Osteoblast (primary cell): ENCODE results near the gene EXOC2. TPM values are rescaled to one million over a fixed set of nuclear protein-coding genes. Genes with fewer than 3 reads are reported as not detected.

Source experiments
- DNase-seq: peaks from one replicate; pipeline ENCODE4 v3.0.0; 2011; ENCODE audit warnings: low spot score, mixed read lengths; ENCODE audit not compliant: insufficient read length; ENCODE audit errors: missing footprints
- H2AFZ ChIP-seq: 2 replicates; pipeline ENCODE4 v1.6.0; 2011; ENCODE audit warnings: mild to moderate bottlenecking, low read length
- H3K27ac ChIP-seq: 2 replicates; pipeline ENCODE4 v1.5.1; 2011; ENCODE audit warnings: mild to moderate bottlenecking, low read depth, low read length, moderate library complexity
- H3K27me3 ChIP-seq: 2 replicates; pipeline ENCODE4 v1.6.0; 2012; ENCODE audit warnings: mild to moderate bottlenecking, control low read depth, inconsistent platforms, low read length, moderate library complexity; ENCODE audit not compliant: insufficient read depth
- H3K36me3 ChIP-seq: 2 replicates; pipeline ENCODE4 v1.5.1; 2011; ENCODE audit warnings: mild to moderate bottlenecking, low read length, control low read depth, moderate library complexity; ENCODE audit not compliant: insufficient read depth
- H3K4me1 ChIP-seq: 2 replicates; pipeline ENCODE4 v1.5.1; 2011; ENCODE audit warnings: mild to moderate bottlenecking, low read length, control low read depth, moderate library complexity; ENCODE audit not compliant: insufficient read depth
- H3K4me2 ChIP-seq: 2 replicates; pipeline ENCODE4 v1.6.0; 2011; ENCODE audit warnings: mild to moderate bottlenecking, low read length; ENCODE audit not compliant: insufficient read depth
- H3K4me3 ChIP-seq: fragments of 200-600 bp; sonication (generic); 3 replicates; pipeline ENCODE4 v1.5.1; 2012; ENCODE audit warnings: mild to moderate bottlenecking, low read length, inconsistent platforms; ENCODE audit not compliant: insufficient read depth
- H3K79me2 ChIP-seq: 2 replicates; pipeline ENCODE4 v1.6.0; 2012; ENCODE audit warnings: mild to moderate bottlenecking, low read length, control low read depth, inconsistent platforms; ENCODE audit not compliant: insufficient read depth
- H3K9me3 ChIP-seq: 2 replicates; pipeline ENCODE4 v1.5.1; 2011; ENCODE audit warnings: low read depth, low read length, control low read depth
- H4K20me1 ChIP-seq: 2 replicates; pipeline ENCODE4 v1.6.0; 2012; ENCODE audit warnings: mild to moderate bottlenecking, low read length, control low read depth; ENCODE audit not compliant: insufficient read depth
- total RNA-seq: library from RNA; depleted of rRNA; stranded (reverse); fragments of >200 nt; gene quantifications from 2 replicates; pipeline ENCODE4 v1.2.3, GENCODE V29; 2012
- TF ChIP-seq, protein P1 (sequence below): IDR thresholded peaks from 2 replicates; pipeline ENCODE4 v1.5.1; 2011; ENCODE audit warnings: mild to moderate bottlenecking, low read depth, low read length, moderate library complexity; ENCODE audit errors: extremely low read depth

EXOC2 gene
- total RNA-seq, 1 donor, result 19.5 TPM

DNA sequence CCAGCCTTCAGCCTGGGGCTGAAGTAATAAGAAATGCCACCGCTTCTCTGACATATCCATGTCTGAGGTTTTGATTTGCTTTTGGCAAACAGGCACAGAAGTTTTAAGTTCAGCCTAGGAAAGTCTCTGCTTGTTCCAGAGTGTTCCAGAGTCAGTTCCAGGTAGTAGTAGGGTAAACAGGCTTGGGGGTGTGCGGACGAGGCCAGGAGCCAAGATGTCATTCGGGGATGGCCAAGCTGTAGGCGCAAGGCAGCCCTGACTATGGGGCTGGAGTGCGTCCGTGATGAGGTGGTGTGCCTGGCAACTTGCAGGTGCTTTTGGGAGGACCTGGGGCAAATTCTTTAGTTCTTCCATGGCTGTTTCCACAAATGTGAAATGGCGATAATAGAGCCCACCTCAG is 241.1 kb downstream of the EXOC2 start:
- no peak overlapping the region for H2AFZ ChIP-seq
- H3K79me2 ChIP-seq, result no peaks in the 10 kb centered on the region
- no peak overlapping the region for H3K4me3 ChIP-seq
- no peaks in the 10 kb centered on the region for H3K36me3 ChIP-seq
- H3K4me1 ChIP-seq, result peaks cover 14% of the 10 kb centered on the region
- H3K27me3 ChIP-seq, result peaks cover 6% of the 10 kb centered on the region
- no peak for DNase-seq
- H3K9me3 ChIP-seq, result no peaks in the 10 kb centered on the region
- no peaks in the 10 kb centered on the region for H4K20me1 ChIP-seq
- TF ChIP-seq, protein P1, sequence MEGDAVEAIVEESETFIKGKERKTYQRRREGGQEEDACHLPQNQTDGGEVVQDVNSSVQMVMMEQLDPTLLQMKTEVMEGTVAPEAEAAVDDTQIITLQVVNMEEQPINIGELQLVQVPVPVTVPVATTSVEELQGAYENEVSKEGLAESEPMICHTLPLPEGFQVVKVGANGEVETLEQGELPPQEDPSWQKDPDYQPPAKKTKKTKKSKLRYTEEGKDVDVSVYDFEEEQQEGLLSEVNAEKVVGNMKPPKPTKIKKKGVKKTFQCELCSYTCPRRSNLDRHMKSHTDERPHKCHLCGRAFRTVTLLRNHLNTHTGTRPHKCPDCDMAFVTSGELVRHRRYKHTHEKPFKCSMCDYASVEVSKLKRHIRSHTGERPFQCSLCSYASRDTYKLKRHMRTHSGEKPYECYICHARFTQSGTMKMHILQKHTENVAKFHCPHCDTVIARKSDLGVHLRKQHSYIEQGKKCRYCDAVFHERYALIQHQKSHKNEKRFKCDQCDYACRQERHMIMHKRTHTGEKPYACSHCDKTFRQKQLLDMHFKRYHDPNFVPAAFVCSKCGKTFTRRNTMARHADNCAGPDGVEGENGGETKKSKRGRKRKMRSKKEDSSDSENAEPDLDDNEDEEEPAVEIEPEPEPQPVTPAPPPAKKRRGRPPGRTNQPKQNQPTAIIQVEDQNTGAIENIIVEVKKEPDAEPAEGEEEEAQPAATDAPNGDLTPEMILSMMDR, result no peak
- H3K27ac ChIP-seq, result no peak overlapping the region
- no peak overlapping the region for H3K4me2 ChIP-seq

DNA sequence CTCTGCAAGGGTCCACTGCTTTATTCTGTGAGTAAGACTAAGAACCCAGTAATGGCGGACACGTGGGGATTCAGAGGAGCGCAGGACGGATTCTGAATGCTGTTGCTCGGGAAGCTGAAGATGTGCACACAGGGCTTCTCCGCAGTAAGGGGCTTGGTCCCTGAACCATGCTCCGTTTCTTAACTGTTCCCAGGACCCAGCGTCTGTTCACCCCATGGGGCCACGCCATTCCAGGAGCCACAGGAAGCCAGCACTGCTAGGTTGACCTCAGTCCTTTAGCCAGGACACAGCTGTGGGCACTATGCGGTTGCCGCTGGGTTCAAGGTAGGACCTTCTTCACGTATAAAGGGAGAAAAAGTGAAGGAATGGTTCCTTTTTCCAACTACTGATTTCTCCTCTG is 241.6 kb downstream of the EXOC2 start:
- no peak overlapping the region for H2AFZ ChIP-seq
- H4K20me1 ChIP-seq, result no peaks in the 10 kb centered on the region
- H3K36me3 ChIP-seq, result no peaks in the 10 kb centered on the region
- no peak overlapping the region for H3K4me3 ChIP-seq
- H3K4me1 ChIP-seq, result peaks cover 14% of the 10 kb centered on the region
- TF ChIP-seq, protein P1, result no peak
- no peaks in the 10 kb centered on the region for H3K79me2 ChIP-seq
- H3K4me2 ChIP-seq, result no peak overlapping the region
- H3K9me3 ChIP-seq, result no peaks in the 10 kb centered on the region
- no peak for DNase-seq
- H3K27me3 ChIP-seq, result peaks cover 6% of the 10 kb centered on the region
- H3K27ac ChIP-seq, result no peak overlapping the region

DNA sequence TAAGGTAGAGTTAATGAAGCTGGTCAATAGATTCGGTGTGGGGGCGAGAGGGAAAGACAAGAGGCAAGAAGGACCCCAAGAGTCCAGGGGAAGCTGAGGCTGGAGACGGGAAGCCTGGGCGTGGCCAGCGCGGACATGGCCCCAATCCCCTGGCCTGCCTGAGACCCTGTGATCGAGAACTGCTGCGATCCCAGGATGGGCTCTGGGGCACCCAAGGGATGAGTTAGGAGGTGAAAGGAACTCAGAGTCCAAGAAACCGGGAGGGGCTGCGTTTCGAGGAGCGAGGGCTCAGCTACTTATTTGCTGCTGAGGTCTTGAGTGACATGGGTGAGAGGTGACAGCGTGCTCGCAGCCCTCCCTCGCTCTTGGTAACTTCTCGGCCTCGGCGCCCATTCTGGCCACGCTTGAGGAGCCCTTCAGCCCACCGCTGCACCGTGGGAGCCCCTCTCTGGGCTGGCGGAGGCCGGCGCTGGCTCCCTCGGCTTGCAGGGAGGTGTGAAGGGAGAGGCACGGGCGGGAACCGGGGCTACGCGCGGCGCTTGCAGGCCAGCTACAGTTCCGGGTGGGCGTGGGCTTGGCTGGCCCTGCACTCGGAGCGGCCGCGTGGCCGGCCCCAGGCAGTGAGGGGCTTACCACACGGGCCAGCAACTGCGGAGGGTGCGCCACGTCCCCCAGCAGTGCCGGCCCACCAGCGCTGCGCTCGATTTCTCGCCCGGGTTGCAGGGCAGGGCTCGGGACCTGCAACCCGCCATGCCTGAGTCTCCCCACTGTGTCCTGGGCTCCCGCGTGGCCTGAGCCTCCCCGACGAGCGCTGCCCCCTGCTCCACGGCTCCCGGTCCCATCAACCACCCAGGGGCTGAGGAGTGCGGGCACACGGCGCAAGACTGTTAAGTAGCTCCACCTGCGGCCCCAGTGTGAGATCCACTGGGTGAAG is 243.2 kb downstream of the EXOC2 start:
- peaks cover 14% of the 10 kb centered on the region for H3K4me1 ChIP-seq
- H3K79me2 ChIP-seq, result no peaks in the 10 kb centered on the region
- peaks cover 6% of the 10 kb centered on the region for H3K27me3 ChIP-seq
- no peaks in the 10 kb centered on the region for H4K20me1 ChIP-seq
- no peaks in the 10 kb centered on the region for H3K36me3 ChIP-seq
- TF ChIP-seq, protein P1, result no peak
- H3K9me3 ChIP-seq, result no peaks in the 10 kb centered on the region
- DNase-seq, result peak; percentile 54
- H3K4me3 ChIP-seq, result no peak overlapping the region
- H2AFZ ChIP-seq, result no peak overlapping the region
- H3K4me2 ChIP-seq, result no peak overlapping the region
- H3K27ac ChIP-seq, result no peak overlapping the region

DNA sequence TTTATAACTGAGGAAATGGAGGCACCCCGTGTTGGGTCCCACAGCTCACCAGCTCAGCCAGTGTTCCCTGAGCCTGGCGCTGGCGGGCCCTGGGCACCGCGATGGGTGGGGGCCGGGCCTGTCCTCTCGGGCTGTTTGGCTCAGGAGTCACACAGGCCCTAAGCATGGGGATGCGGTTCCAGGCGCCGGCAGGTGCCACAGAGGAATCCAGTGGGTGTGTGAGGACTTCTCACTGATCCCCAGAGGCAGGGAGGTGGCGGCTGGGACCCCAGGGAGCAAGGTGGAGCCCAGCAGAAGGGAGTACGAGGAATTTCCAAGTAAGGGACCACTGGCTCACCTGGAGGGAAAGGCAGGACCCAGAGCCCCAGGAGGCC is 243.9 kb downstream of the EXOC2 start:
- peaks cover 2% of the 10 kb centered on the region for H3K27me3 ChIP-seq
- H3K4me2 ChIP-seq, result no peak overlapping the region
- peak; percentile 18 for DNase-seq
- H3K4me3 ChIP-seq, result no peak overlapping the region
- H2AFZ ChIP-seq, result no peak overlapping the region
- H3K27ac ChIP-seq, result no peak overlapping the region
- no peaks in the 10 kb centered on the region for H3K36me3 ChIP-seq
- no peaks in the 10 kb centered on the region for H3K9me3 ChIP-seq
- peaks cover 14% of the 10 kb centered on the region for H3K4me1 ChIP-seq
- H3K79me2 ChIP-seq, result no peaks in the 10 kb centered on the region
- TF ChIP-seq, protein P1, result no peak
- no peaks in the 10 kb centered on the region for H4K20me1 ChIP-seq
